Amniotic epithelial cell (primary cell): ENCODE measurements around the gene NELFA.

ENCODE experiments used
- DNase-seq: peaks from one replicate; pipeline ENCODE4 v3.0.0-alpha.2; 2010; ENCODE audit warnings: low read depth

The NELFA gene

GRCh38 chr4:1982124-1983052 is 26.4 kb downstream of the NELFA start:
- no peak for DNase-seq

- no peak for DNase-seq
Measured at GRCh38 chr4:1981251-1982058, 27.3 kb downstream of the NELFA start.

GRCh38 chr4:1980561-1981041 is 28.2 kb downstream of the NELFA start:
- DNase-seq, result no peak

- no peak for DNase-seq
Measured at GRCh38 chr4:1979477-1980196, 29.1 kb downstream of the NELFA start.

- no peak for DNase-seq
Measured at GRCh38 chr4:1978741-1979476, 29.9 kb downstream of the NELFA start.

GRCh38 chr4:1978226-1978625 is 30.5 kb downstream of the NELFA start:
- DNase-seq, result no peak

- no peak for DNase-seq
Measured at GRCh38 chr4:1976416-1977352, 32.1 kb downstream of the NELFA start.

- no peak for DNase-seq
Measured at GRCh38 chr4:1975880-1976279, 32.9 kb downstream of the NELFA start.

GRCh38 chr4:1975391-1975801 is 33.4 kb downstream of the NELFA start:
- no peak for DNase-seq

GRCh38 chr4:1974840-1975239 is 33.9 kb downstream of the NELFA start:
- DNase-seq, result no peak

- DNase-seq, result no peak
Measured at GRCh38 chr4:1973661-1974060, 35.1 kb downstream of the NELFA start.

GRCh38 chr4:1973218-1973617 is 35.6 kb downstream of the NELFA start:
- DNase-seq, result no peak

- DNase-seq, result no peak
Measured at GRCh38 chr4:1972414-1972813, 36.4 kb downstream of the NELFA start.

GRCh38 chr4:1971456-1972200 is 37.1 kb downstream of the NELFA start:
- DNase-seq, result no peak

- DNase-seq, result no peak
Measured at GRCh38 chr4:1970926-1971325, 37.8 kb downstream of the NELFA start.

- DNase-seq, result peak; percentile 31
Measured at GRCh38 chr4:1969928-1970723, 38.6 kb downstream of the NELFA start.

GRCh38 chr4:1968686-1969295 is 40.0 kb downstream of the NELFA start:
- DNase-seq, result no peak

- peak; percentile 95 for DNase-seq
Measured at GRCh38 chr4:1967512-1968149, 41.1 kb downstream of the NELFA start.
